SK-N-SH (cell line): ENCODE data around the gene ANKEF1. TPM values are rescaled to one million over a fixed set of nuclear protein-coding genes. Genes with fewer than 3 reads are reported as not detected.

ENCODE experiments used
- CTCF ChIA-PET: fragments of 300-600, 350-600 bp; formaldehyde crosslinking; extraction: SDS; loops from one replicate; lab custom pipeline; 2021; lab: Yijun Ruan, JAX
- POLR2A ChIA-PET: fragments of 350-600 bp; sonication (Branson Sonifier 250); formaldehyde crosslinking; extraction: SDS; loops from one replicate; lab custom pipeline; 2020; ENCODE audit warnings: antibody characterized with exemption, inconsistent platforms; lab: Yijun Ruan, JAX
- DNase-seq: peaks from one replicate; pipeline ENCODE4 v3.0.0; 2012
- H2AFZ ChIP-seq: fragments of 200-600 bp; sonication (generic); 2 replicates; pipeline ENCODE4 v1.8.1; 2016; ENCODE audit warnings: antibody characterized with exemption, mild to moderate bottlenecking, low read depth
- H3F3A ChIP-seq: fragments of 200-600 bp; sonication (generic); replicated peaks from 2 replicates; pipeline ENCODE3; 2016; ENCODE audit warnings: antibody characterized with exemption, mild to moderate bottlenecking; ENCODE audit not compliant: insufficient read depth
- H3K27ac ChIP-seq, 2 experiments: fragments of 200-500 bp in 1 of 2; fragments of 200-600 bp in 1 of 2; sonication (Bioruptor generic) in 1 of 2; sonication (generic), shearing (Covaris generic) in 1 of 2; 2 replicates each; pipeline versions ENCODE4 v1.5.1 to v1.6.1; 2014 to 2016; ENCODE audit warnings: low read depth in 2 of 2, inconsistent platforms in 1 of 2, low read length in 1 of 2, mild to moderate bottlenecking in 1 of 2, mixed read lengths in 1 of 2
- H3K27me3 ChIP-seq: fragments of 200-600 bp; sonication (generic), shearing (Covaris generic); 2 replicates; pipeline ENCODE4 v1.6.1; 2016; ENCODE audit warnings: mixed run types; ENCODE audit not compliant: insufficient read depth
- H3K36me3 ChIP-seq, 2 experiments: fragments of 200-500 bp in 1 of 2; fragments of 200-600 bp in 1 of 2; sonication (Bioruptor generic) in 1 of 2; sonication (generic) in 1 of 2; replicated peaks in 1 of 2; 2 replicates each; pipeline versions ENCODE3 to v1.5.1; 2014 to 2016; ENCODE audit warnings: low read length in 1 of 2, mild to moderate bottlenecking in 1 of 2; ENCODE audit not compliant: insufficient read depth in 2 of 2, control insufficient read depth in 1 of 2
- H3K4me1 ChIP-seq, 2 experiments: fragments of 200-500 bp in 1 of 2; fragments of 200-600 bp in 1 of 2; sonication (Bioruptor generic) in 1 of 2; sonication (generic), shearing (Covaris generic) in 1 of 2; 2 replicates each; pipeline versions ENCODE4 v1.5.1 to v1.6.1; 2014 to 2016; ENCODE audit warnings: low read depth in 1 of 2, low read length in 1 of 2, mixed run types in 1 of 2; ENCODE audit not compliant: insufficient read depth in 2 of 2, control insufficient read depth in 1 of 2
- H3K4me2 ChIP-seq: fragments of 200-600 bp; sonication (generic), shearing (Covaris generic); 2 replicates; pipeline ENCODE4 v1.6.1; 2017; ENCODE audit warnings: mixed run types
- H3K4me3 ChIP-seq, 2 experiments: fragments of 200-500 bp in 1 of 2; fragments of 200-600 bp in 1 of 2; sonication (Bioruptor generic) in 1 of 2; sonication (generic), shearing (Covaris generic) in 1 of 2; 2 replicates each; pipeline versions ENCODE4 v1.5.1 to v1.8.1; 2014 to 2016; ENCODE audit warnings: low read depth in 2 of 2, inconsistent platforms in 1 of 2, low read length in 1 of 2, mild to moderate bottlenecking in 1 of 2, mixed read lengths in 1 of 2, moderate library complexity in 1 of 2
- H3K79me2 ChIP-seq: fragments of 200-600 bp; sonication (generic); 2 replicates; pipeline ENCODE4 v1.8.1; 2017; ENCODE audit warnings: mild to moderate bottlenecking; ENCODE audit not compliant: insufficient read depth
- H3K9ac ChIP-seq: fragments of 200-600 bp; sonication (generic); 2 replicates; pipeline ENCODE4 v1.6.1; 2017; ENCODE audit warnings: mixed run types
- H3K9me2 ChIP-seq: fragments of 200-600 bp; sonication (generic); 2 replicates; pipeline ENCODE4 v1.6.1; 2017; ENCODE audit warnings: mixed run types
- H3K9me3 ChIP-seq: fragments of 200-600 bp; sonication (generic); 2 replicates; pipeline ENCODE4 v1.6.1; 2017; ENCODE audit warnings: mixed run types, mild to moderate bottlenecking, moderate library complexity
- H4K20me1 ChIP-seq: fragments of 200-600 bp; sonication (generic); 2 replicates; pipeline ENCODE4 v1.6.1; 2017; ENCODE audit warnings: mild to moderate bottlenecking, mixed run types; ENCODE audit not compliant: insufficient read depth
- ELF1 ChIP-seq: IDR thresholded peaks from 2 replicates; pipeline ENCODE4 v1.4.0; 2012
- EP300 ChIP-seq, 2 experiments: IDR thresholded peaks; 2 replicates each; pipeline versions ENCODE4 v1.4.0 to v1.6.1; 2012; ENCODE audit warnings: borderline replicate concordance in 1 of 2, low read depth in 1 of 2, low read length in 1 of 2
- EZH2phosphoT487 ChIP-seq: fragments of 200-600 bp; sonication (generic); IDR thresholded peaks from 2 replicates; pipeline ENCODE4 v1.6.1; 2017; ENCODE audit warnings: low read depth, mixed run types, mild to moderate bottlenecking, antibody characterized with exemption, moderate library complexity, borderline replicate concordance
- FOSL2 ChIP-seq: IDR thresholded peaks from 2 replicates; pipeline ENCODE4 v1.4.0; 2012; ENCODE audit warnings: low read depth, mild to moderate bottlenecking, moderate library complexity, borderline replicate concordance
- FOXJ3 ChIP-seq: sonication (generic); formaldehyde crosslinking; IDR thresholded peaks from 2 replicates; pipeline ENCODE4 v1.5.1; 2020; ENCODE audit warnings: mild to moderate bottlenecking, missing genetic modification reagents
- GABPA ChIP-seq: IDR thresholded peaks from 2 replicates; pipeline ENCODE4 v1.4.0; 2012; ENCODE audit warnings: low read depth, mild to moderate bottlenecking
- GATA2 ChIP-seq: sonication (generic); formaldehyde crosslinking; IDR thresholded peaks from 2 replicates; pipeline ENCODE4 v1.5.0; 2020; ENCODE audit warnings: mild to moderate bottlenecking, missing genetic modification reagents
- JUND ChIP-seq: IDR thresholded peaks from 2 replicates; pipeline ENCODE4 v1.4.0; 2012
- MEF2A ChIP-seq: IDR thresholded peaks from 2 replicates; pipeline ENCODE4 v1.4.0; 2012; ENCODE audit warnings: low read depth, borderline replicate concordance
- MXI1 ChIP-seq: IDR thresholded peaks from 2 replicates; pipeline ENCODE4 v1.6.1; 2012; ENCODE audit warnings: mild to moderate bottlenecking, low read depth, low read length, improper control_type of control experiment
- NFIC ChIP-seq: IDR thresholded peaks from 2 replicates; pipeline ENCODE4 v1.4.0; 2012; ENCODE audit warnings: borderline replicate concordance
- NRF1 ChIP-seq: IDR thresholded peaks from 2 replicates; pipeline ENCODE4 v1.6.1; 2012; ENCODE audit warnings: low read depth, mild to moderate bottlenecking, low read length
- POLR2AphosphoS5 ChIP-seq: IDR thresholded peaks from 2 replicates; pipeline ENCODE4 v1.6.1; 2012; ENCODE audit warnings: low read depth, low read length
- RAD21 ChIP-seq: IDR thresholded peaks from 2 replicates; pipeline ENCODE4 v1.6.1; 2012; ENCODE audit warnings: mild to moderate bottlenecking, low read length
- RCOR1 ChIP-seq: fragments of 150-350 bp; IDR thresholded peaks from 2 replicates; pipeline ENCODE4 v1.6.1; 2017; ENCODE audit warnings: antibody characterized with exemption, low read length
- RFX5 ChIP-seq: IDR thresholded peaks from 2 replicates; pipeline ENCODE4 v1.6.1; 2012; ENCODE audit warnings: mild to moderate bottlenecking, improper control_type of control experiment, low read length
- RXRA ChIP-seq: IDR thresholded peaks from 2 replicates; pipeline ENCODE4 v1.4.0; 2012; ENCODE audit warnings: low read depth, mild to moderate bottlenecking, borderline replicate concordance
- SIN3A ChIP-seq: IDR thresholded peaks from 2 replicates; pipeline ENCODE4 v1.6.1; 2012; ENCODE audit warnings: low read depth, mild to moderate bottlenecking, low read length, moderate library complexity, borderline replicate concordance
- TAF1 ChIP-seq: IDR thresholded peaks from 2 replicates; pipeline ENCODE4 v1.6.1; 2012; ENCODE audit warnings: low read depth, mild to moderate bottlenecking, low read length, moderate library complexity, borderline replicate concordance
- TCF12 ChIP-seq: IDR thresholded peaks from 2 replicates; pipeline ENCODE4 v1.4.0; 2012
- TEAD4 ChIP-seq: IDR thresholded peaks from 2 replicates; pipeline ENCODE4 v1.4.0; 2012; ENCODE audit warnings: mild to moderate bottlenecking, borderline replicate concordance; ENCODE audit not compliant: insufficient read depth
- USF2 ChIP-seq: fragments of 150-350 bp; IDR thresholded peaks from 2 replicates; pipeline ENCODE4 v1.6.1; 2017; ENCODE audit warnings: antibody characterized with exemption, low read length, low read depth, borderline replicate concordance
- YY1 ChIP-seq: IDR thresholded peaks from 2 replicates; pipeline ENCODE4 v1.4.0; 2012; ENCODE audit warnings: low read depth, mild to moderate bottlenecking
- ZBTB33 ChIP-seq: IDR thresholded peaks from 2 replicates; pipeline ENCODE4 v1.4.0; 2012; ENCODE audit warnings: low read depth, borderline replicate concordance
- WGBS: methylation state at CpG from one replicate; pipeline ENCODE4 v1.1.6; 2017; ENCODE audit warnings: low lambda C conversion rate; 5-methylcytosine and 5-hydroxymethylcytosine counted together
- polyA plus RNA-seq, 3 experiments: library from polyadenylated mRNA; depleted of rRNA; stranded (reverse); fragments of >200 nt; gene quantifications; 2 replicates each; pipeline ENCODE4 v1.2.3, GENCODE V29; 2012
- TF ChIP-seq, protein P1 (sequence below): fragments of 200-600 bp; sonication (generic); IDR thresholded peaks from 2 replicates; pipeline ENCODE4 v1.6.1; 2017; ENCODE audit warnings: antibody characterized with exemption, mild to moderate bottlenecking, moderate library complexity
- TF ChIP-seq, protein P2 (sequence below): fragments of 150-350 bp; IDR thresholded peaks from 2 replicates; pipeline ENCODE4 v1.6.1; 2016; ENCODE audit warnings: mild to moderate bottlenecking, low read depth, low read length
- TF ChIP-seq, protein P3 (sequence below): IDR thresholded peaks from 2 replicates; pipeline ENCODE4 v1.4.0; 2012; ENCODE audit warnings: low read depth, borderline replicate concordance

Gene ANKEF1
- polyA plus RNA-seq, 1 of the 3 experiments (the other 2 are of a cell fraction): 2.3 TPM

DNA sequence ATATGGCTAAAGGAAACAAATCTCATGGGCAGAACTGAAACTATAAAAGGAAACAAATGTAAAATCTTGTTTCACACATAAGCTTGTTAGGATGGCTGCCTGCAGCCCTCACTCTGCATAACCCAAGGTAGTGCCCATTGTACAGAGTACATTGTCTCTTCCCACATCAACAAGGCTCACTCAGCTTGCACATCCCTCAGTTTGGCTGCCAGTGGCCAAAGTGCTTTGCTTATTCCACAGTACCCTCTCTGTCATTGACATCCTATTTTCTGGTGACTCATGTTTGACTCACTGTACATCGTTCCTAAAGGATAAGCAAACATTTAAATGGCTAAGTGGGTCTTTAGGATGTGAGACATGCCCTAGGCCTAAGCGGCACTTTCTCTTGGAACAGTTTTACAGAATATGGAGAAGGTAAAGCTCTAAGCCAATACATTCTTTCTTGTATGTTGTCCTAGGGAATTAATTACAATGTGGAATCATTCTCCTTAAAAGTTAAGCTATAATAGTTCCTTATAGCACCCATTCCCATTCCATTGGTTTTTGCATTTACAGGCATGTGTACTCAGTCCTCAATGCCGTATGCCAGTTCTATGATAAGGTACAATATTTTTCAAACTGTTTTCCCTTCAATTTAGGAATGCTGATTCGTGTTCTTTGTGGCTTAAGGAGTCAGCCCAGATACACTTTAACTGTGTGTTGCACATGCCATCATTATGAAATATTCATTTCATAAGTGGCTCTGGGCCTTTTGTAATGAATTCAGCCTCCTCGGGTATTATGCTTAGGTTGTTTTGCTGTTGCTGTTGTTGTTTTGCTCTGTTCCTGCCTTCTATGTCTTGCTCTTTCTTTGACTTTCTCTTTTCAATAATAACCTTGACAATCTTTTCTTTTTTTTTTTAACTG is 5.5 kb downstream of the ANKEF1 start:
- peaks cover 5 to 18% of the 10 kb centered on the region in 2 experiments for H3K36me3 ChIP-seq
- H3K4me1 ChIP-seq: peaks cover 6 to 12% of the 10 kb centered on the region in 2 experiments; a peak in 3 of 4 replicates
- peaks cover 19% of the 10 kb centered on the region for H3F3A ChIP-seq
- H2AFZ ChIP-seq: peak overlapping the region; percentile 33
- peak overlapping the region; percentile 28 to 72; a peak in 3 of 4 replicates for H3K27ac ChIP-seq
- H3K9me2 ChIP-seq: no peaks in the 10 kb centered on the region
- no peak for DNase-seq
- peak overlapping the region; percentile 49; the same call in 1 of the 2 replicates for H3K4me2 ChIP-seq
- H4K20me1 ChIP-seq: no peaks in the 10 kb centered on the region
- no peaks in the 10 kb centered on the region for H3K9me3 ChIP-seq
- CTCF ChIA-PET: interaction anchor here (0.9 to 1.3 kb wide), 3 partner anchors 51 to 386 kb away, joined by 3 to 4 read pairs (median 3); no protein-coding TSS in a partner anchor
- 0 out of 4 replicates have a peak overlapping the region, but pooled peaks of 1 of the 2 experiments have one; percentile 3 for H3K4me3 ChIP-seq
- H3K9ac ChIP-seq: no peak overlapping the region
- POLR2A ChIA-PET: no interaction called here
- H3K27me3 ChIP-seq: no peaks in the 10 kb centered on the region
- WGBS: 49% methylated on average over 5 of the region's 5 CpGs
- H3K79me2 ChIP-seq: no peaks in the 10 kb centered on the region
- TF ChIP-seq TCF12 (peak; percentile 70), YY1 (no peak), GATA2 (CRISPR knock-in tag) (no peak), NRF1 (no peak), TAF1 (no peak), RFX5 (no peak), FOSL2 (peak; percentile 98), NFIC (no peak), JUND (peak; percentile 87), ELF1 (no peak), SIN3A (peak; percentile 37; the same call in 1 of the 2 replicates), EP300 (IDR thresholded peaks at IDR 0.05; ENCODE audit: borderline replicate concordance in 1 of 2, low read depth in 1 of 2, low read length in 1 of 2) (peak in 1 of 2 experiments; percentile 28; a peak in 1 of 4 replicates), TEAD4 (no peak), RXRA (no peak), GABPA (no peak), ZBTB33 (no peak), POLR2AphosphoS5 (peak; percentile 23; the same call in 1 of the 2 replicates), MXI1 (no peak), RCOR1 (no peak), FOXJ3 (no peak), EZH2phosphoT487 (no peak), RAD21 (no peak), MEF2A (no peak), USF2 (no peak)
- TF ChIP-seq, protein P1, sequence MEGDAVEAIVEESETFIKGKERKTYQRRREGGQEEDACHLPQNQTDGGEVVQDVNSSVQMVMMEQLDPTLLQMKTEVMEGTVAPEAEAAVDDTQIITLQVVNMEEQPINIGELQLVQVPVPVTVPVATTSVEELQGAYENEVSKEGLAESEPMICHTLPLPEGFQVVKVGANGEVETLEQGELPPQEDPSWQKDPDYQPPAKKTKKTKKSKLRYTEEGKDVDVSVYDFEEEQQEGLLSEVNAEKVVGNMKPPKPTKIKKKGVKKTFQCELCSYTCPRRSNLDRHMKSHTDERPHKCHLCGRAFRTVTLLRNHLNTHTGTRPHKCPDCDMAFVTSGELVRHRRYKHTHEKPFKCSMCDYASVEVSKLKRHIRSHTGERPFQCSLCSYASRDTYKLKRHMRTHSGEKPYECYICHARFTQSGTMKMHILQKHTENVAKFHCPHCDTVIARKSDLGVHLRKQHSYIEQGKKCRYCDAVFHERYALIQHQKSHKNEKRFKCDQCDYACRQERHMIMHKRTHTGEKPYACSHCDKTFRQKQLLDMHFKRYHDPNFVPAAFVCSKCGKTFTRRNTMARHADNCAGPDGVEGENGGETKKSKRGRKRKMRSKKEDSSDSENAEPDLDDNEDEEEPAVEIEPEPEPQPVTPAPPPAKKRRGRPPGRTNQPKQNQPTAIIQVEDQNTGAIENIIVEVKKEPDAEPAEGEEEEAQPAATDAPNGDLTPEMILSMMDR: no peak
- TF ChIP-seq, protein P2, sequence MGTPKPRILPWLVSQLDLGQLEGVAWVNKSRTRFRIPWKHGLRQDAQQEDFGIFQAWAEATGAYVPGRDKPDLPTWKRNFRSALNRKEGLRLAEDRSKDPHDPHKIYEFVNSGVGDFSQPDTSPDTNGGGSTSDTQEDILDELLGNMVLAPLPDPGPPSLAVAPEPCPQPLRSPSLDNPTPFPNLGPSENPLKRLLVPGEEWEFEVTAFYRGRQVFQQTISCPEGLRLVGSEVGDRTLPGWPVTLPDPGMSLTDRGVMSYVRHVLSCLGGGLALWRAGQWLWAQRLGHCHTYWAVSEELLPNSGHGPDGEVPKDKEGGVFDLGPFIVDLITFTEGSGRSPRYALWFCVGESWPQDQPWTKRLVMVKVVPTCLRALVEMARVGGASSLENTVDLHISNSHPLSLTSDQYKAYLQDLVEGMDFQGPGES: no peak
- TF ChIP-seq, protein P3, sequence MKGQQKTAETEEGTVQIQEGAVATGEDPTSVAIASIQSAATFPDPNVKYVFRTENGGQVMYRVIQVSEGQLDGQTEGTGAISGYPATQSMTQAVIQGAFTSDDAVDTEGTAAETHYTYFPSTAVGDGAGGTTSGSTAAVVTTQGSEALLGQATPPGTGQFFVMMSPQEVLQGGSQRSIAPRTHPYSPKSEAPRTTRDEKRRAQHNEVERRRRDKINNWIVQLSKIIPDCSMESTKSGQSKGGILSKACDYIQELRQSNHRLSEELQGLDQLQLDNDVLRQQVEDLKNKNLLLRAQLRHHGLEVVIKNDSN: no peak
